DOHH2 (cell line): ENCODE data around the gene SHLD2.
"Not testable (repeated sequence)": the region's sequence is repeated elsewhere in the genome, so short reads cannot be mapped to it uniquely, and the experiment has no call there.

Experiments
- H3F3A ChIP-seq: fragments of 200-600 bp; sonication (generic), shearing (Covaris generic); 2 replicates; pipeline ENCODE4 v1.6.0; 2016; ENCODE audit warnings: antibody characterized with exemption, mild to moderate bottlenecking; ENCODE audit not compliant: control insufficient read depth, insufficient read depth
- H3K27ac ChIP-seq: fragments of 200-600 bp; sonication (generic); 2 replicates; pipeline ENCODE4 v1.5.1; 2014; ENCODE audit warnings: low read depth, mild to moderate bottlenecking, low read length, moderate library complexity
- H3K27me3 ChIP-seq: fragments of 200-600 bp; sonication (generic); 2 replicates; pipeline ENCODE4 v1.6.1; 2014; ENCODE audit warnings: mild to moderate bottlenecking, low read length, mixed read lengths; ENCODE audit not compliant: control insufficient read depth
- H3K36me3 ChIP-seq: fragments of 200-600 bp; sonication (generic); 2 replicates; pipeline ENCODE4 v1.6.1; 2014; ENCODE audit warnings: mild to moderate bottlenecking, low read length, moderate library complexity, mixed read lengths; ENCODE audit not compliant: control insufficient read depth
- H3K4me1 ChIP-seq: fragments of 200-600 bp; sonication (generic); 2 replicates; pipeline ENCODE4 v1.6.1; 2014; ENCODE audit warnings: mild to moderate bottlenecking, low read length, mixed read lengths; ENCODE audit not compliant: control insufficient read depth
- H3K4me2 ChIP-seq: fragments of 200-600 bp; sonication (generic); 2 replicates; pipeline ENCODE4 v1.6.0; 2014; ENCODE audit warnings: mild to moderate bottlenecking, low read length, moderate library complexity
- H3K4me3 ChIP-seq: fragments of 200-600 bp; sonication (generic); 2 replicates; pipeline ENCODE4 v1.5.1; 2014; ENCODE audit warnings: mild to moderate bottlenecking, low read length, mixed read lengths
- H3K79me2 ChIP-seq: fragments of 200-600 bp; sonication (generic); 2 replicates; pipeline ENCODE4 v1.6.1; 2014; ENCODE audit warnings: mild to moderate bottlenecking, low read length, mixed read lengths; ENCODE audit not compliant: control insufficient read depth
- H3K9me2 ChIP-seq: fragments of 200-600 bp; sonication (generic); replicated peaks from 2 replicates; pipeline ENCODE4 v1.6.1; 2014; ENCODE audit warnings: mild to moderate bottlenecking, low read length, mixed read lengths; ENCODE audit not compliant: control insufficient read depth
- H3K9me3 ChIP-seq: fragments of 200-600 bp; sonication (generic); 2 replicates; pipeline ENCODE4 v1.6.1; 2014; ENCODE audit warnings: antibody characterized with exemption, low read length, mixed read lengths; ENCODE audit not compliant: control insufficient read depth, insufficient read depth
- H4K20me1 ChIP-seq: fragments of 200-600 bp; sonication (generic); 2 replicates; pipeline ENCODE4 v1.6.0; 2014; ENCODE audit warnings: low read depth, mild to moderate bottlenecking, antibody characterized with exemption, low read length, moderate library complexity; ENCODE audit not compliant: control insufficient read depth, insufficient read depth

Gene SHLD2

DNA sequence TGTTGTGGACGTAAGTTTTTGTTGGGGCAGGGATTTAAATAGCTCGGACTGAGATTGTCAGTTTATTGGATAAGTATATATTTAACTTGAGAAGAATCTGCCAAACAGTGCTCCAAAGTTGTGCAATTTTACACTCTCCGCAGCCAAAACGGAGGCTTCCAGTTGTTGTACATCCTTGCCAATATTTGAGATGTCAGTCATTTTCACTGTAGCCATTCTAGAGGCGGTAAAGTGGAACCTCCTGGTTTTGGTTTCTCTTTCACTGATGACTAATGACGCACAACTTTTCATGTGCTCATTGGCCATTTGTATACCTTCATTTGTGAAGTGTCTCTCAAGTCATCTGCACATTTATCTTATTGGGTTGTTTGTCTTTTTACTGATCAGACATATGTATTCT lies 105.9 kb downstream of the SHLD2 start:
- not testable (repeated sequence) for H3K4me3 ChIP-seq, H3K79me2 ChIP-seq, H3K4me1 ChIP-seq, H3K36me3 ChIP-seq, H3K9me2 ChIP-seq, H3K9me3 ChIP-seq, H3F3A ChIP-seq, H3K27me3 ChIP-seq, H3K4me2 ChIP-seq, H4K20me1 ChIP-seq, H3K27ac ChIP-seq

DNA sequence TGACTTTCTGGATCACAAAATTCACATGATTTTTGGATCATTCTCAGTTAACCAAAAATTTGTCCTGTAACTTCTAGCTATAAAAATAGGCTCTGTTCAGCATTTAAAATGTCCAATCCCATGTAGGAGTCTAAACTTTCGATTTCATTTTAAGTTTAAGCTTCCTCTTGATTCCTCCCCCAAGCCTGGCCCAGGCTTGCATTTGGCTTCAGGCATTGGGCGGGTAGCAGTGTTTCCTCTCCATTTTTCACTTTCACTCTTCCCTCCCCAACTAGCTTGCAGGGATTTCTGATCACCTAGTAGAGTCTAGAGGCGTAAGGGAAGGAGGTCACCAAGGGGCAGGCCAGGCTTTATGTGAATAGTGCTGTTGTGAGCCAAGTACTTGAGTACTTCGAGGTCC lies 109.8 kb downstream of the SHLD2 start:
- H3K4me3 ChIP-seq, H3K36me3 ChIP-seq, H4K20me1 ChIP-seq, H3K79me2 ChIP-seq, H3K27ac ChIP-seq, H3K9me3 ChIP-seq, H3K27me3 ChIP-seq, H3K4me2 ChIP-seq, H3F3A ChIP-seq, H3K9me2 ChIP-seq, H3K4me1 ChIP-seq: not testable (repeated sequence)

GRCh38 chr10:87206922-87207321 lies 111.9 kb downstream of the SHLD2 start:
- not testable (repeated sequence) for H3K27ac ChIP-seq, H3K4me3 ChIP-seq, H3F3A ChIP-seq, H3K9me3 ChIP-seq, H3K36me3 ChIP-seq, H3K79me2 ChIP-seq, H3K27me3 ChIP-seq, H3K9me2 ChIP-seq, H4K20me1 ChIP-seq, H3K4me1 ChIP-seq, H3K4me2 ChIP-seq

DNA sequence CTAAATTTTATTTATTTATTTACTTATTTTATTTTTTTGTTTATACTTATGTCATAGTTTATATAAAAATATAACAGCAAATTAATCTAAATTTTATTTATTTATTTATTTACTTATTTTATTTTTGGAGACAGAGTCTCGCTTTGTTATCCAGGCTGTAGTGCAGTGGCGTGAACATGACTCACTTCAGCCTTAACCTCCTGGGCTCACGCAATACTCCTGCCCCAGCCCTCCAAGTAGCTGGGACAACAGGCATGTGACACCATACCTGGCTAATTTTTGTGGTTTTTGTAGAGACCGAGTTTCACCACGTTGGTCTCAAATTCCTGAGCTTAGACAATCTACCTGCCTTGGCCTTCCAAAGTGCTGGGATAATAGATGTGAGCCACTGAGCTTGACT lies 115.3 kb downstream of the SHLD2 start:
- not testable (repeated sequence) for H3K27me3 ChIP-seq, H3F3A ChIP-seq, H3K9me2 ChIP-seq, H3K9me3 ChIP-seq, H3K27ac ChIP-seq, H3K4me2 ChIP-seq, H3K79me2 ChIP-seq, H3K4me1 ChIP-seq, H3K4me3 ChIP-seq, H3K36me3 ChIP-seq, H4K20me1 ChIP-seq

DNA sequence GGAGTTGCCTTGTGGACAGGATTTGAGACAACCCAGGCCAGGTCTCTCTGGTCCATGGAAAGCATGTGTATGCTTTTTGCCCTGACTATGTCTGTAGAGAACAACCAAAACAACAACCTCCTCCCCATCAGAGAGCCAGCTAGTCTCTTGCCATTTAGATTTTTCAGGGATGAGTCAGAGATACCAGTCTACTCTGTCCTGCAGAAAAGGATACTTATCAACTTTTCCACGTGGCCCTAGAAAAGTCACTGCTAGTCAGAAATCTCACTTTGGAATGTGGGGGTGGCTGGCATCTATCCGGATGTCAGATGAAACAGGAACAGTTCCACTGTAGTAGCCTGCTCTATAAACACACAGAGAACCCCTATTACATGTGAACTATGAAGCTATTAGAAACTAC lies 116.8 kb downstream of the SHLD2 start:
- H3K4me2 ChIP-seq, H3K36me3 ChIP-seq, H3K9me3 ChIP-seq, H3K4me1 ChIP-seq, H3K27ac ChIP-seq, H3K9me2 ChIP-seq, H3K4me3 ChIP-seq, H3K27me3 ChIP-seq, H3K79me2 ChIP-seq, H4K20me1 ChIP-seq, H3F3A ChIP-seq: not testable (repeated sequence)

- H3K27ac ChIP-seq, H3K27me3 ChIP-seq, H3K4me1 ChIP-seq, H4K20me1 ChIP-seq, H3K4me2 ChIP-seq, H3F3A ChIP-seq, H3K36me3 ChIP-seq, H3K9me3 ChIP-seq, H3K9me2 ChIP-seq, H3K79me2 ChIP-seq, H3K4me3 ChIP-seq: not testable (repeated sequence)
Measured at GRCh38 chr10:87213150-87213765, 118.3 kb downstream of the SHLD2 start.

- H3K4me1 ChIP-seq, H3K36me3 ChIP-seq, H3K27ac ChIP-seq, H3K4me2 ChIP-seq, H3F3A ChIP-seq, H3K9me2 ChIP-seq, H3K4me3 ChIP-seq, H4K20me1 ChIP-seq, H3K9me3 ChIP-seq, H3K79me2 ChIP-seq, H3K27me3 ChIP-seq: not testable (repeated sequence)
Measured at GRCh38 chr10:87213806-87214205, 118.8 kb downstream of the SHLD2 start.

DNA sequence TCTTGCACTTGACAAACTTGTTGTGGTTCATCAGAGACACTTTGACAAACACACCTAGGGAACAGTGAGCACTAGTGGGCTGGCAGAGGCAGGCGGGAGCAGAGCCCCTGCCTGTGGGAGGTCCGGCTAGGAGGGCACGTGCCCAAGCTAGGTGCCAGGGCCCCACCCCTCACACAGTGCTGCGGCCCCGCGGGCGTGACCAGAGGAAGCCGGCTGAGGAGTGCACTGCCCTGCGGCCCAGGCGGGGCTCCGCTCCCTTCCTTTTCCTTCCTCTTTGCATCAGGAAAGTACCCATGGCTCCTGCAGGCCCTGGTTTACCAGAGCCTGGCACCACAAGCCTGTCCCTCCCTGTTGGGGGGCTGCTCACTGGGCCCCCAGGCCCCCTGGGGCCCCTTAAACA lies 121.1 kb downstream of the SHLD2 start:
- H3K4me2 ChIP-seq, H3F3A ChIP-seq, H3K9me2 ChIP-seq, H3K79me2 ChIP-seq, H3K27ac ChIP-seq, H3K4me1 ChIP-seq, H3K4me3 ChIP-seq, H4K20me1 ChIP-seq, H3K9me3 ChIP-seq, H3K36me3 ChIP-seq, H3K27me3 ChIP-seq: not testable (repeated sequence)
